ENCODE results near the gene BTBD17.

BTBD17 gene

DNA sequence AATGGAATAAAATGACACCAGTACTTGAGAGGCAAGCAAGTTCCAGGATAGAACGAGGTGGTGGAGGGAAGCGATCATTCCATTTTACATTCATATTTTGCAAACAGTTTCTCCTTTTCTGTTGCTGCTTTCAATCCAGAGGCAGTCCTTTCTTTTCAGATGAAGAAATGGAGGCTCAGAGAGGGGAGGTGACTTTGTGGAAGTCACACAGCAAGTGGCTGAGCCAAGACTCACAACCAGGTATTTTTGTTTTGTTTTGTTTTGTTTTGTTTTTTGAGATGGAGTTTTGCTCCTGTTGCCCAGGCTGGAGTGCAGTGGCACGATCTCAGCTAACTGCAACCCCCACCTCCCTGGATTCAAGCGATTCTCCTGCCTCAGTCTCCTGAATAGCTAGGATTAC, 34.9 kb upstream of the BTBD17 start:
- Histone ChIP-seq H4K20me1 (ENCODE audit: insufficient read depth, low read length, poor library complexity, severe bottlenecking) (no peaks in the 10 kb centered on the region), H3K4me3 (ENCODE audit: low read length, poor library complexity, severe bottlenecking) (no peak overlapping the region), H3K4me1 (ENCODE audit: insufficient read depth, low read length, poor library complexity, severe bottlenecking) (no peaks in the 10 kb centered on the region), H3K79me2 (ENCODE audit: insufficient read depth, low read length) (no peaks in the 10 kb centered on the region), H3K36me3 (ENCODE audit: insufficient read depth, low read length) (no peaks in the 10 kb centered on the region), H3K27me3 (ENCODE audit: insufficient read depth, low read length, poor library complexity, severe bottlenecking) (no peaks in the 10 kb centered on the region), H2AFZ (ENCODE audit: low read length) (no peak overlapping the region), H3F3A (ENCODE audit: low read depth) (no peaks in the 10 kb centered on the region), H3K4me2 (ENCODE audit: low read depth, low read length, poor library complexity, severe bottlenecking) (no peak overlapping the region), H3K9ac (ENCODE audit: low read depth, low read length, poor library complexity, severe bottlenecking) (no peak overlapping the region), H3K9me3 (ENCODE audit: insufficient read depth, low read depth, low read length) (no peaks in the 10 kb centered on the region), H3K9me2 (replicated peaks; ENCODE audit: low read depth, low read length) (no peaks in the 10 kb centered on the region)
- no peak for TF ChIP-seq CTCF (conservative IDR thresholded peaks at IDR 0.05; ENCODE audit: low read length)
- TF ChIP-seq EZH2phosphoT487 (IDR thresholded peaks at IDR 0.05; ENCODE audit: borderline replicate concordance): no peak

- no peak overlapping the region for H3K4me2 ChIP-seq (ENCODE audit: low read depth, low read length, poor library complexity, severe bottlenecking)
- no peaks in the 10 kb centered on the region for H3K9me3 ChIP-seq (ENCODE audit: insufficient read depth, low read depth, low read length)
- no peaks in the 10 kb centered on the region for H4K20me1 ChIP-seq (ENCODE audit: insufficient read depth, low read length, poor library complexity, severe bottlenecking)
- H3F3A ChIP-seq (ENCODE audit: low read depth): no peaks in the 10 kb centered on the region
- H3K9ac ChIP-seq (ENCODE audit: low read depth, low read length, poor library complexity, severe bottlenecking): no peak overlapping the region
- H3K9me2 ChIP-seq (replicated peaks; ENCODE audit: low read depth, low read length): no peaks in the 10 kb centered on the region
- no peaks in the 10 kb centered on the region for H3K4me1 ChIP-seq (ENCODE audit: insufficient read depth, low read length, poor library complexity, severe bottlenecking)
- H3K36me3 ChIP-seq (ENCODE audit: insufficient read depth, low read length): no peaks in the 10 kb centered on the region
- H3K79me2 ChIP-seq (ENCODE audit: insufficient read depth, low read length): no peaks in the 10 kb centered on the region
- no peak overlapping the region for H3K4me3 ChIP-seq (ENCODE audit: low read length, poor library complexity, severe bottlenecking)
- H2AFZ ChIP-seq (ENCODE audit: low read length): no peak overlapping the region
- TF ChIP-seq EZH2phosphoT487 (IDR thresholded peaks at IDR 0.05; ENCODE audit: borderline replicate concordance) (no peak), CTCF (conservative IDR thresholded peaks at IDR 0.05; ENCODE audit: low read length) (no peak)
- H3K27me3 ChIP-seq (ENCODE audit: insufficient read depth, low read length, poor library complexity, severe bottlenecking): no peaks in the 10 kb centered on the region
Observed at GRCh38 chr17:74394977-74395376, 33.3 kb upstream of the BTBD17 start.

- no peaks in the 10 kb centered on the region for H3K79me2 ChIP-seq (ENCODE audit: insufficient read depth, low read length)
- H3K9me3 ChIP-seq (ENCODE audit: insufficient read depth, low read depth, low read length): no peaks in the 10 kb centered on the region
- no peaks in the 10 kb centered on the region for H3K4me1 ChIP-seq (ENCODE audit: insufficient read depth, low read length, poor library complexity, severe bottlenecking)
- H3K9ac ChIP-seq (ENCODE audit: low read depth, low read length, poor library complexity, severe bottlenecking): no peak overlapping the region
- no peak overlapping the region for H3K4me2 ChIP-seq (ENCODE audit: low read depth, low read length, poor library complexity, severe bottlenecking)
- H3F3A ChIP-seq (ENCODE audit: low read depth): no peaks in the 10 kb centered on the region
- H2AFZ ChIP-seq (ENCODE audit: low read length): no peak overlapping the region
- TF ChIP-seq EZH2phosphoT487 (IDR thresholded peaks at IDR 0.05; ENCODE audit: borderline replicate concordance): no peak
- H4K20me1 ChIP-seq (ENCODE audit: insufficient read depth, low read length, poor library complexity, severe bottlenecking): no peaks in the 10 kb centered on the region
- H3K4me3 ChIP-seq (ENCODE audit: low read length, poor library complexity, severe bottlenecking): no peak overlapping the region
- no peaks in the 10 kb centered on the region for H3K36me3 ChIP-seq (ENCODE audit: insufficient read depth, low read length)
- no peaks in the 10 kb centered on the region for H3K9me2 ChIP-seq (replicated peaks; ENCODE audit: low read depth, low read length)
- no peaks in the 10 kb centered on the region for H3K27me3 ChIP-seq (ENCODE audit: insufficient read depth, low read length, poor library complexity, severe bottlenecking)
Observed at GRCh38 chr17:74394275-74394950, 32.7 kb upstream of the BTBD17 start.

Measured in Loucy (cell line).